H9 (cell line): ENCODE results near the gene RBM19. TPM values are rescaled to one million over a fixed set of nuclear protein-coding genes. Genes with fewer than 3 reads are reported as not detected.

Experiments used
- DNase-seq: peaks from one replicate; pipeline ENCODE4 v3.0.0-alpha.2; 2017
- H2AFZ ChIP-seq: one replicate; pipeline ENCODE4 v1.6.1; 2013; ENCODE audit warnings: mild to moderate bottlenecking, low read length, control low read depth, moderate library complexity
- H2AK5ac ChIP-seq: 2 replicates; pipeline ENCODE4 v1.6.1; 2013; ENCODE audit warnings: low read length, control low read depth, mixed read lengths; ENCODE audit not compliant: insufficient read length
- H2BK120ac ChIP-seq: one replicate; pipeline ENCODE4 v1.6.1; 2013; ENCODE audit warnings: low read depth, mild to moderate bottlenecking, low read length, control low read depth, inconsistent platforms; ENCODE audit not compliant: poor library complexity, severe bottlenecking
- H2BK12ac ChIP-seq: 2 replicates; pipeline ENCODE4 v1.6.1; 2013; ENCODE audit warnings: low read length, control low read depth, mixed read lengths, low read depth; ENCODE audit not compliant: insufficient read length
- H2BK15ac ChIP-seq: 2 replicates; pipeline ENCODE4 v1.6.1; 2013; ENCODE audit warnings: low read depth, low read length, control low read depth
- H2BK20ac ChIP-seq: one replicate; pipeline ENCODE4 v1.6.1; 2013; ENCODE audit warnings: low read depth, mild to moderate bottlenecking, low read length, control low read depth, inconsistent platforms; ENCODE audit not compliant: poor library complexity, severe bottlenecking
- H2BK5ac ChIP-seq: 2 replicates; pipeline ENCODE4 v1.6.1; 2013; ENCODE audit warnings: low read length, control low read depth, mixed read lengths; ENCODE audit not compliant: insufficient read length
- H3K14ac ChIP-seq: 2 replicates; pipeline ENCODE4 v1.6.1; 2013; ENCODE audit warnings: low read length, control low read depth; ENCODE audit not compliant: insufficient read depth
- H3K18ac ChIP-seq: 2 replicates; pipeline ENCODE4 v1.6.1; 2013; ENCODE audit warnings: low read depth, mild to moderate bottlenecking, mixed read lengths, low read length, control low read depth; ENCODE audit not compliant: insufficient read length
- H3K23ac ChIP-seq: 2 replicates; pipeline ENCODE4 v1.6.1; 2013; ENCODE audit warnings: low read length, control low read depth, mixed read lengths, low read depth; ENCODE audit not compliant: insufficient read length
- H3K23me2 ChIP-seq: 2 replicates; pipeline ENCODE4 v1.6.1; 2013; ENCODE audit warnings: low read depth, mild to moderate bottlenecking, mixed read lengths, low read length, control low read depth; ENCODE audit not compliant: insufficient read length, poor library complexity, severe bottlenecking
- H3K27ac ChIP-seq: 2 replicates; pipeline ENCODE4 v1.5.1; 2013; ENCODE audit warnings: low read length, control low read depth, mixed read lengths, low read depth; ENCODE audit not compliant: insufficient read length
- H3K27me3 ChIP-seq: 2 replicates; pipeline ENCODE4 v1.6.1; 2013; ENCODE audit warnings: low read length, control low read depth, inconsistent platforms; ENCODE audit not compliant: insufficient read depth
- H3K4ac ChIP-seq: 2 replicates; pipeline ENCODE4 v1.6.1; 2013; ENCODE audit warnings: low read depth, mild to moderate bottlenecking, control low read depth, inconsistent platforms, low read length, moderate library complexity
- H3K4me1 ChIP-seq: 2 replicates; pipeline ENCODE4 v1.6.1; 2013; ENCODE audit warnings: low read length, control low read depth, inconsistent platforms; ENCODE audit not compliant: insufficient read depth
- H3K4me2 ChIP-seq: 2 replicates; pipeline ENCODE4 v1.6.1; 2013; ENCODE audit warnings: low read length, control low read depth, mixed read lengths; ENCODE audit not compliant: insufficient read length, insufficient read depth
- H3K56ac ChIP-seq: 2 replicates; pipeline ENCODE4 v1.6.1; 2013; ENCODE audit warnings: low read depth, mild to moderate bottlenecking, mixed read lengths, low read length, control low read depth; ENCODE audit not compliant: insufficient read length
- H3K79me1 ChIP-seq: 2 replicates; pipeline ENCODE4 v1.6.1; 2013; ENCODE audit warnings: low read depth, mild to moderate bottlenecking, moderate library complexity, low read length, control low read depth, inconsistent platforms; ENCODE audit not compliant: insufficient read depth, poor library complexity, severe bottlenecking
- H3K79me2 ChIP-seq: 2 replicates; pipeline ENCODE4 v1.6.1; 2013; ENCODE audit warnings: low read length, control low read depth, inconsistent platforms; ENCODE audit not compliant: insufficient read depth
- H3K9ac ChIP-seq: 2 replicates; pipeline ENCODE4 v1.6.1; 2013; ENCODE audit warnings: low read length, control low read depth, mixed read lengths; ENCODE audit not compliant: insufficient read length; ENCODE audit errors: extremely low read depth
- H3K9me3 ChIP-seq: one replicate; pipeline ENCODE4 v1.6.1; 2013; ENCODE audit warnings: low read depth, low read length, inconsistent platforms; ENCODE audit not compliant: control insufficient read depth
- H3T11ph ChIP-seq: one replicate; pipeline ENCODE4 v1.6.1; 2013; ENCODE audit warnings: mild to moderate bottlenecking, low read length, control low read depth, inconsistent platforms
- H4K20me1 ChIP-seq: one replicate; pipeline ENCODE4 v1.6.1; 2013; ENCODE audit not compliant: control insufficient read depth, insufficient read length, insufficient read depth
- H4K5ac ChIP-seq: 2 replicates; pipeline ENCODE4 v1.6.1; 2013; ENCODE audit warnings: low read depth, mild to moderate bottlenecking, mixed read lengths, low read length, control low read depth; ENCODE audit not compliant: insufficient read length
- H4K8ac ChIP-seq: replicated peaks from 2 replicates; pipeline ENCODE4 v1.6.1; 2013; ENCODE audit warnings: low read length, control low read depth, mixed read lengths, low read depth; ENCODE audit not compliant: insufficient read length
- H4K91ac ChIP-seq: 2 replicates; pipeline ENCODE4 v1.6.1; 2013; ENCODE audit warnings: low read depth, mild to moderate bottlenecking, moderate library complexity, mixed read lengths, low read length, control low read depth; ENCODE audit not compliant: insufficient read length
- H3K27ac Mint-ChIP-seq, 3 experiments: 2 replicates in 2 of 3; 3 replicates in 1 of 3; pipeline ENCODE4 v1.8.0; 2020 to 2021; ENCODE audit warnings: mixed read lengths in 3 of 3, mild to moderate bottlenecking in 1 of 3, moderate library complexity in 1 of 3
- H3K27me3 Mint-ChIP-seq: 2 replicates; pipeline ENCODE4 v1.8.0; 2021; ENCODE audit warnings: low read depth, mild to moderate bottlenecking, moderate library complexity, mixed read lengths
- H3K36me3 Mint-ChIP-seq, 3 experiments: 2 replicates in 2 of 3; 3 replicates in 1 of 3; pipeline ENCODE4 v1.8.0; 2020 to 2021; ENCODE audit warnings: low read depth in 3 of 3, mixed read lengths in 3 of 3; ENCODE audit not compliant: insufficient read depth in 1 of 3
- H3K4me1 Mint-ChIP-seq, 2 experiments: 2 replicates each; pipeline ENCODE4 v1.8.0; 2020; ENCODE audit warnings: mixed read lengths in 2 of 2
- H3K4me3 Mint-ChIP-seq, 2 experiments: 2 replicates in 1 of 2; 3 replicates in 1 of 2; pipeline ENCODE4 v1.8.0; 2020 to 2021; ENCODE audit warnings: mild to moderate bottlenecking in 2 of 2, mixed read lengths in 2 of 2, moderate library complexity in 1 of 2
- H3K9me3 Mint-ChIP-seq, 2 experiments: 2 replicates in 1 of 2; 3 replicates in 1 of 2; pipeline ENCODE4 v1.8.0; 2020; ENCODE audit warnings: mild to moderate bottlenecking in 2 of 2, mixed read lengths in 2 of 2, moderate library complexity in 1 of 2
- CTCF ChIP-seq: fragments of 200-600 bp; sonication (generic); conservative IDR thresholded peaks from 3 replicates; pipeline ENCODE4 v1.8.0; 2021; ENCODE audit warnings: antibody characterized with exemption, mild to moderate bottlenecking
- WGBS: extraction: QIAGEN DNeasy Blood & Tissue Kit; methylation state at CpG from one replicate; pipeline ENCODE4 v1.1.7; 2013; ENCODE audit warnings: missing lambda C conversion rate, low lambda C conversion rate, mixed read lengths; ENCODE audit not compliant: insufficient read length; ENCODE audit errors: extremely low coverage; 5-methylcytosine and 5-hydroxymethylcytosine counted together
- total RNA-seq: library from RNA; stranded (reverse); gene quantifications from 2 replicates; pipeline ENCODE4 v1.2.1, GENCODE V29; 2021

The RBM19 gene
- total RNA-seq, 1 experiment from 2014 or later, result 32.2 TPM

- Histone ChIP-seq H2BK5ac (no peak overlapping the region), H3K14ac (no peak overlapping the region), H2AFZ (no peak overlapping the region), H2AK5ac (no peak overlapping the region), H2BK120ac (no peak overlapping the region), H2BK12ac (no peak overlapping the region), H3K9me3 (no peaks in the 10 kb centered on the region), H3K27ac (no peak overlapping the region), H3K4me2 (no peak overlapping the region), H3K23ac (no peak overlapping the region), H3K9ac (no peak overlapping the region), H4K8ac (no peak overlapping the region), H2BK15ac (no peak overlapping the region), H3K18ac (no peak overlapping the region), H3K23me2 (no peaks in the 10 kb centered on the region), H4K91ac (no peak overlapping the region), H3K79me2 (no peaks in the 10 kb centered on the region), H3K79me1 (no peaks in the 10 kb centered on the region), H3K4me1 (no peaks in the 10 kb centered on the region), H3K56ac (no peak overlapping the region), H4K20me1 (no peaks in the 10 kb centered on the region), H3T11ph (no peak overlapping the region), H3K4ac (no peak overlapping the region), H4K5ac (no peak overlapping the region), H3K27me3 (no peaks in the 10 kb centered on the region), H2BK20ac (no peak overlapping the region)
- H3K36me3 Mint-ChIP-seq, result peaks cover 4 to 15% (median 4%) of the 10 kb centered on the region in 3 experiments; a peak in 5 of 7 replicates
- WGBS, result no CpG with 5 or more reads among the region's 10 CpGs
- DNase-seq, result no peak
- no peaks in the 10 kb centered on the region for H3K9me3 Mint-ChIP-seq
- TF ChIP-seq CTCF, result no peak
- no peak overlapping the region for H3K4me3 Mint-ChIP-seq
- no peaks in the 10 kb centered on the region for H3K27me3 Mint-ChIP-seq
- H3K4me1 Mint-ChIP-seq, result peaks cover 3 to 13% of the 10 kb centered on the region in 2 experiments; a peak in 3 of 4 replicates
- peak overlapping the region in 1 of 3 experiments; percentile 60; a peak in 2 of 7 replicates for H3K27ac Mint-ChIP-seq
Measured at GRCh38 chr12:113845900-113846674, 120.0 kb downstream of the RBM19 start.
